COLO829 (cell line): ENCODE results near the gene MAML2.
"Not testable (repeated sequence)": the region's sequence is repeated elsewhere in the genome, so short reads cannot be mapped to it uniquely, and the experiment has no call there.

Source experiments
- DNase-seq: peaks from one replicate; pipeline ENCODE4 v3.0.0; 2012; ENCODE audit warnings: low spot score

The MAML2 gene

DNA sequence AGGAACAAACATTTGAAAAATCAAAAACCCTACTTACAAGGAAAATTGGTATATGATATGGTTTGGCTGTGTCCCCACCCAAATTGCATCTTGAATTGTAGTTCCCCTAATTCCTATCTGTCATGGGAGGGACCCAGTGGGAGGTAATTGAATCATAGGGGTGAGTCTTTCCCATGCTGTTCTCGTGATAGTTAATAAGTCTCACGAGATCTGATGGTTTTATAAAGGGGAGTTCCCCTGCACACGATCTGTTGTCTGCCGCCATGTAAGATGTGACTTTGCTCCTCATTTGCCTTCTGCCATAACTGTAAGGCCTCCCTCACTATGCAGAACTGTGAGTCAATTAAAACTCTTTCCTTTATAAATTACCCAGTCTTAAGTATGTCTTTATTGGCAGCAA is 74.5 kb downstream of the MAML2 start:
- not testable (repeated sequence) for DNase-seq

DNA sequence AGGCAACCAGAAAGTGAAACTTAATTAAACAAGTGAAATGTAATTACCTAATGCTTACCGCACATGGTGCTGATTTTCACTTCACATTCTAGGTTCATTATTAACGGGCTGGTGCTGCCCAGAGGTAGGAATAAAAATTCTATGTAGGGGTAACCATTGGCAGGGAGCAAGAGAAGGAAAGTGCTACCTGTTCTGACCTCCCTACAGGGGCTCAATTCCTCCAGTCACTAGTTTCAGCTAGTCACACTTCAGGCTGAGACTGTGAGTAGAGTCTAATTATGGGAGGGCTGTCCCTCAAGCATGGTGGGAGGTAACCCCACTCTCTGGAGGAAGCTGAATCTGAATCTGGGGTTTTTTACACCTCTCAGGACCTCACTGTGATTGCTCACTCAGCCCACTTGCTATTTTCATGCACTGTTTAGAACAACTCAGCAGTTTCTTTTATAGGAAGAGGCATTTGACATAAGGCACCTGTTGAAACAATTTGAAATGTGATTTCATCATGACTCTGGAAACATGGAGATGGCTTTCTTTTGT is 75.4 kb downstream of the MAML2 start:
- no peak for DNase-seq

DNA sequence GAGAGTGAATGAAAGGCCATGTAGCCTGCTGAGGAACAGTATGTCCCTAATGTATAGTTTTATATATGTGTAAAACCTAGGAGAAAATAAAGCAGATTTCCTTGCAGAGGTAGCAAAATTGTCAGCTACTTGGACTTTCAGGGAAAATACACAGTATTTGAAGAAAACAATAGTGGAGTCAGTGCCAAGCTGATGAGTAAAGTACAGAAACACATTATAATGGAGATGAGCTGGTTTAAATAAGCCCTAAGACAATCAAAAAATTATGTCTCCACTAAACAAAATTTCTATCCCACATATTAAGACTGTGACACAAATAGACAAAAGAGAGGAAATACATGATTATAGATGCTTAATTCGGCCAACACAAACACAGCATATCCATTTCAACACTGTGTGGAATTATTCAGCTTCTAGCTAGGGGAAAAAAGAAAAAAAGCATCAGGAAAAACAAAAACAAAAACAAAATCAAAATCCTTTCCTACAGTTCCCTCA is 75.9 kb downstream of the MAML2 start:
- DNase-seq = no peak

DNA sequence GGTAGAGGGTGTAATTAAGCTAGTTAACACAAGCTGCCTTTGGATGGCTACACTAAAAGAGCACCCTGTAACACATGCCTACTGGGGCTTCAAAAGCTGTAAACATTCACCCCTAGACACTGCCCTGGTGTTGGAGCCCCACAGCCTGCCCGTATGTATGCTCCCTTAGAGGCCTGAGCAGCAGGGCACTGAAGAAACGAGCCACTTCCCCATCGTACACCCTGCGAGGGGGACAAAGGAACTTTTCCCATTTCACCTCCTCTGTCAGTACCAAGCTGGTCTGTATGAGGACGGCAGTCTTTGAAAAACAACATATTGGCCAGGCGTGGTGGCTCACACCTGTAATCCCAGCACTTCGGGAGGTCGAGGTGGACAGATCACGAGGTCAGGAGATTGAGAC is 77.0 kb downstream of the MAML2 start:
- DNase-seq = no peak

DNA sequence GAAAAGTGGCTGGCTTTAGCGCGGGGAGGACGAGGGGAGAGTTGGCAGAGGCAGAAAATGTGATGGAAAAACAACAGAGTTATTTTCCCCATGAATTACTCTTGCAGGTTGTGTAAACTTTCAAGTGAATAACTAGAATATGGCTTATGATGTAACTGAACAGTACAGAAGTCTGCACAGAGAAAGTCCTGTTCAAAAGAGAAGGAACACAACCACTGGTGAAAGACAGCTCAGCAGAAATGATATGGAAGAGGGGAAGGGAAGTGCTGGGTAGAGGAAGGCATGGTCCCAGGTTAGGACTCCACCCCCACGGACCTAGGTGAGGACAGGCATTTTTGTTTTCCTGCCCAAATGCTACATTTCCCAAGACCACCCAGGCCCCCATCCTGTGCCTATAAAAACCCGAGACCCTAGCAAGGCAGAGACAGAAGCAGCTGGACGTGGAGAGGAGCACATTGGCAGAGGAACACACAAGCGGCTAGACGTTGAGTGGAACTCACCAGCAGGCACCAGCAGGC is 77.7 kb downstream of the MAML2 start:
- no peak for DNase-seq

DNA sequence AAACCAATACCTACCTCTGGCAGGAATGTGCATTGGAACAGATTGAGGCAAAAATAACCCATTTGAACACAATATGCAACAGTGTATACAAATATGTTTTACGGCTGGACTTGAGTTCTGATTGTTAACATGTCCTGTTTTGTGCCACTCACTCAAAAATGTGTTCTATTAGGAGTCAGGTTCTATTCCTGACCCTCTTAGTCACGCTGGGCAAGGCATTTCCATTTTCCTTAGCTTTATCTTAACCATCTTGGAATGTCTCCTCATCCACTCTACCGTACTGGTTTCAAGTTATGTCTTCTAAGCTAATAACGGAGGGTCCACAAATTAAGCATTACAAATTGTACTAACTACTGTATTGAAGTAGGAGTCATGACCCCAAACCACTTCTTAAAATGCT is 78.6 kb downstream of the MAML2 start:
- no peak for DNase-seq

DNA sequence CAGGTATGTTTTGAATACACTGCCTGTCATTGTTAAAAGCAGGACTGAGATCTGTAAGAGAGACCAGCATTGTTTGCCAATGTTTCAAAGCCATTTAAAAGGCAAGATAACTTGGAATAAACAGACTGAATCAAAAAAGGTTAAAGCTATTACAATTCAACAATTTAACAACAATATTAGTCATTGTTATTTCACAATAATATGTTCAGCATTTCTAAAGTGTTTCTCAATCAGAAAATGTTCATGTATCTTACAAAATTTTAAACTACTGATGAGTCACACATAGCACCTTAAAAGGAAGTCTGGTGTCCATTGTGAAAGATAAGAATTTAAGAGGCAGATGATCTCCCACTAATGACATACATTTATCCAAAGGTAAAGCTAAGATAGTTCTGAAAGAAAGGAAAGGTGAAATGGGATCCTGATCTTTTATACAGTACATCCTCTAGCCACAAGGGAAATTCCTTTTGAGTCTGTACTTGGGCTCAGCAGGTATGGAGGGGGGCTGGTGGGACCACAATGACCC is 79.7 kb downstream of the MAML2 start:
- DNase-seq = no peak

DNA sequence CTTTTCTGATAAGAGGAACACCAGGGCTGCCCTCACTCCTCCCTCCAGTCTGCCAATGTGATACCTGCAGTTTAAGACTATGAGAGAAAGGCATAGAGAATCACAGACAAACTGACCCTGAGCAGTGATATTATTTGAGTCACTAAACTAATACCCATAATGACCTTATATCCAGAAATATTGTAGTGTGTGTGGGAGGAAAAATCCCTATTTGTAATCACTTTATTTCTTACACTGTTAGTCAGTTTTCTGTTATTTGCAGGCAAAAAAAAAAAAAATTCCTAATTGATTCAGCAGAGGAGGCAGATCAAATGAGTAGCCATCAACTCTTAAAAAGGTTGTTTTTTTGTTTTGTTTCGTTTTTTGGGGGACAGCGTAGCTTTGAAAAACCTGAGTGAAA is 82.5 kb downstream of the MAML2 start:
- DNase-seq = no peak

DNA sequence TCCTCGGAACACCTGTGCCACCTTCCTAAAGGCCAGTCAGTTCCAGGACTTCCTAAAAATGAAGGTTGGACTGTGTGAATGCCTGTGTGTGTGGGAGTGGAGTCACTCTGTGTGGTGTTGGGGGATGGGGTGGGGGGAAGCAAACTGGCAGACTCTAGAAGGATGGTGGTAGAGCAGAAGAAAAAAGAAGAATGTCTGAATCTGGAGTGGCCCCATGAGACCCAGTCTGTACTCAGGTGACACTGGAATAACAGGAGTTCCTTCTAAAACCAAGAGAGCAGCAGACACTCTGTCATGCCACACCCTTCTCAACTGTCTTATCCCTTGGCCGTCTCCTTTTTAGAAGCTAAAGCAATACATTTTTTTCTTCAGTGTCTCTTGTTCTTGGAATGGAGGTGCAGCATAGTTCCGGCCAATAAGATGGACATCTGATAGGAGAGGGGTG is 82.9 kb downstream of the MAML2 start:
- DNase-seq = no peak

DNA sequence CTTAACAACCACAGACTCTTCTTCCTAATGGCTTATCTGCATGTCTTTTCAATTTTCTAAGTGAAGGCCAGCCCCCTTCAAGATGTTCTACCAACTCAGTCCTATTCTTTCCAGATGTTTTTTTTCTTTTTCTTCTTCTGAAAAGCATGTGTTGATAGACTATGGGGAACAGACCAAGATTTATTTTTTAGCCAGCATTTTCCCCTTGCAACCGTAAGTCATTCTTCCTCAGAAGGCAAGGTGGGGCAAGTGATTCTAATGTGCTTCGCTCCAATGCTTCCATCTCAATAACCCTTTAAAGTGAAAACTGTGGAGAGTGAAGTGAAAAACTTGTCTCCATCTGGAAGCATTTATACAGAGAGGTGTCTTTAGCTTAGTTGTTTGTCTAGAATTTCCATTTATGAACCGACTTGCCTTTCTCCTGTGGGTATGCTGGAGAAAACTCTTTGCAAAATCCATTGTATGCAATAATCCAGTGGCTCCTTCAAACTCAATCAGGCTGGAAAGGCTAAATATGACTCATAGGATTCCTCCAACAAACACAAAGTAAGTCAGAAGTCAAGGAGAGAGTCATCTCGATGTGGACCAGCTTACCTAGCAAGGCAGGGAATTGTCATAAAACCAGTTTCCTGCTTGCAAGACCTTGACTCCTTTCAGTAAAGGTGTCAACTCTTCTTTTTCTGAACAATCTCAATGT is 83.7 kb downstream of the MAML2 start:
- DNase-seq = no peak

DNA sequence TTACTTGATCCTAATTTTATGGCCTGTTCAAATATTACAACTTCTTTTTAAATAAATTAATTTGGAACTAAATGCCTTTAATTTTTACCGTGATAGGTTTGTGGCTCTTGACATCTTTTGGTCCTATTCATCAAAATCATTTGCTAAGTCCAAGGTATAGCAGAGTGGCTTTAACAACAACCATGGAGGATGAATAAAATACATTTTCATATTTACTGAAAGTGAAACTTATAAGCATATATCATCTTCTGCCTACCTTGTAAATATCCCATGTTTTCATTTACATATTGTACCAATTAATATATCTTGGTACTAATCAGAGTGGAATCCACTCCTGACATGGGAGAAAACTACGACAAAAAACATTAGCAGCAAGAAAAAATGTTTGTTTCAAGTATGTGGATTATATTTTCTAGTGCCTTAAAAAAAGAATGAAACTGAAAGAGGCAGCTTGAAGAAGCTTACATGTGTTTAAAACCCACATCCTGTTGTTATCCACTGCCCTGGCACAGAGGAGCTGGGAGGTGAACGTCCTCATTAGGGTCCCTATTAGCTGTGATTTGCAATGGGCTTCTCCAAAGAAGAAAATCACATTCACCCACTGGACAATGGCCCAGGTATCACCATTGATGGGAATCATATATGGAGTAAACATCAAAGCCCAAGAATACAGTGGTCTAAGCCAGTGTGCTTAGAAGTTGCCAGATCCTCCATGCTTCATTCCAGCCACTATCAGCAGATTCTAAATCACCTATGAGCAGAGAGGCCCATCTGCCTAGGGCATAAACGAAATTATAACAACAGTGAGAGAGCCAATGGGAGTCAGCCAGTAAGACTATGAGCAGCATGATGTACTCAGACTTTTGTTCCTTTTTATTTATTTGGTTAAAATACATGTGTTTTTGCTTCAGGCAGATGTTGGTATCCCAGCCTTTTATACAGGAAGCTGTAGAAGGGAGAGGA is 84.7 kb downstream of the MAML2 start:
- DNase-seq = no peak

DNA sequence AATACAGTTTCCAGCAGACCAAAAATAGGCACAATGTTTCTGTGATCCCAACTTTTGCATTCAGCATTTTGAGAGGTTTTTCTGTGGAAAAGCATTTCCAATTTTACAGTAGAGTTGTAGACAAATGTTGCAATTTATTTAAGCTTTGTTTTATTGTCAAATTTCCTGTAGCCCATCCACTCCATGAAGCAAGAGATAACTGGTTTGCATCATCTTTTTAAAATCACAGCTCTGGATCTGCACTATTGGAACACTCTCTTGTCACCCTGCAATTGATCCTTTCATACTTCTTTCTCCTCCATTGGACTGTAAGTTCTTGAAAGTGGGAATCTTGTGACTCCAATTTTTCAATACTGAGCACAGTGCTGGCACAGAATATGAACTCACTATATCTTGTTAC is 86.0 kb downstream of the MAML2 start:
- DNase-seq = no peak

DNA sequence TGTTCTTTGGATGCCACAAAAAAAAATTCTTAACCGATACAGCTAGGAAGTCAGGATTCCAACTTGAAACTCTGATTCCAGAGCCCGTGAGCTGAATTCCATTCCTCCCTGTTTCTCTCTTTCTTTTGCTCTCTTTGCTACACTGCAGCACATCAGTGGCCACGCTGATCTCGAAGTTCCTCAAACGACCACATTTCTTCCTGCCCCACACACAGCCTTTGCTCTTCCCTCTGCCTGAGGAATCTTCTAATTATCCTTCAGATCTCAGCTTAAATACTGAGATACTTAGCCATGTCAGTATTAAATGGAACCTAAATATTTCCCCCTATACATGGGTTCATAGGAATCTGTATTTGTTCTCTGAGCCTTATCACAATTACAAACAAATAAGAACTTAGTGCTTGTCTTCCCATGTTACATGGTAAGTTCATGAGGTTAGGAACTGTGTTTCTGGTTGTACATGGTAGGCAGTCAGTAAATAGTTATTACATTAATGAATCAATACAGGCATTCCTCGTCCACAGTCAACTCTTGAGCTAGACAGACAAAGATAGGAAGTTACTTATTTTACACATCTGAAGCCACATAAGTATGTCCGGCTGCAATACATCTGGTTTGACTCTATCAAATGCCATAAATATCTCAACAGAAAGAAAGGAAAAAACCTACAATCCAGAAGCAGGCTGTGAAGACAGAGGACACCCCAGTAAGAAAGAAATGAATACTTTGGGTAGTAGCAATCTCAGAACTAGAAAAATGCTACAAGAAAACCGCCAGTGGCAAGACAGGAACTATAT is 86.6 kb downstream of the MAML2 start:
- no peak for DNase-seq

DNA sequence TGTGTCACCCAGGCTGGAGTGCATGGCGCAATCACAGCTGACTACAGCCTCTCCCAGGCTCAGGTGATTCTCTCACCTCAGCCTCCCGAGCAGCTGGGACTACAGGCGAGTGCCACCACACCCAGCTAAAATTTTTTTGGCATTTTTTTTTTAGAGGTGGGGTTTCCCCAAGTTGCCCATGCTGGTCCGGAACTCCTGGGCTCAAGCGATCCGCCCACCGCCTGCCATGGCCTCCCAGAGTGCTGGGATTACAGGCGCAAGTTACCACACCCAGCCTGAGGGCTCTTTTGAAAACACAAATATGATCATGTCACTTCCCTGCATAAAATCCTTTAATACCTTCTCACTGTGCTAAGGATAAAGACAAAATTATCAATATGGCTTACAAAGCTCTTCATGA is 88.1 kb downstream of the MAML2 start:
- DNase-seq = no peak

DNA sequence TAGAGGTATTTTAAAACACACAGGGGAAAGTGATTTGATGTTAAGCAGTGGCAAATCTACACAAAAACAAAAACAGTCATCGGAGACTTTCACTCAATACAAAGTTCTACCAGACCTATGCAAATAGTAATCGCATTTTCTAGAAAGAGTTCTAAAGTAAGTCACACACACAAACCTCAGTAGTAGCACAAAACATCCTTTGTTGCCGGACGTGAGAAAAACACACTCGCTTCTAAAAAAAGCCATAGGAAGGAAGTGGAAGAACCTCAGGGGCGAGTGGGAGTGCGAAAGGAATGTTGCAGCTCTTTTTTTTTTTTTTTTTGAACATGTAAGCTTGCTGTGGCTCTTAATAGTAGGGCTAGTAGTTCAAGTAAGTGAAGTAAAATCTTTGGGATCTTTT is 88.9 kb downstream of the MAML2 start:
- DNase-seq = peak; percentile 74

DNA sequence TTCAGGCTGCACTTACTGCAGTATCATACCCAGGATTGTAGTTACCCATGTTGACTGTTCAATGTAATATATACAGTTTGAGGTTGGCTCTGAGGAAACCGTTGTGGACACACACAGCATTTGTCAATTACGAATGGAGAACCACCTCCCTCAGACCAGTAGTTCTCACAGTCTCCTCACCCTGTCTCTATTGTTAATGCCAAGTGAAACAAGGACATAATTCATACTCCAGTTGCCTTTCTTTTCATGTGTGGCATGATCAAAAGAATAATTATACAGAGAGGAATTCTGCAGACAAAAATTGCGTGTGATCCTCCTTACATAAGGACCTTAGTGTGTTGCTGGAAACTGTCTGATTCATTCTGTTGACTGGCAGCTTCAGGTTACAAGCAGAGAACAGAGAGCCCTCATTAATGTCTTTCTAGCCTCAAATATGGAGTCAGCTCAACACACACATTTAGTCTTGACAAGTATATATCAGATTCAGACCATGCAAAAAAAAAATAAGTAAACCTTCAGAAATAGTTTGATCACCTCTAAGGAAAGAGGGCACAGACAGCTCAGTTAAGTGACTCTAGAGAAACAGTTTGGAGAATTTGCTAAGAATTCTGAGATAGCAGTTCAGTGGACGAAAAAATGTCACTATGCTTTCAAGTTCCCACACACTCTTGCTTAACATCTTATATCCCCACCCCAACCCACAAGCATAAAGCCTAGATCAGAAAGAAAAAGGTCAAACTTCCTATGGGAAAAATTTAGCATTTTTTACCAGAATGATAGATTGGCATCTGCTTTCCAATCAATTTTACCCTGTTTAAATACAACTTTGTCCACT is 96.1 kb downstream of the MAML2 start:
- DNase-seq = peak; percentile 87

DNA sequence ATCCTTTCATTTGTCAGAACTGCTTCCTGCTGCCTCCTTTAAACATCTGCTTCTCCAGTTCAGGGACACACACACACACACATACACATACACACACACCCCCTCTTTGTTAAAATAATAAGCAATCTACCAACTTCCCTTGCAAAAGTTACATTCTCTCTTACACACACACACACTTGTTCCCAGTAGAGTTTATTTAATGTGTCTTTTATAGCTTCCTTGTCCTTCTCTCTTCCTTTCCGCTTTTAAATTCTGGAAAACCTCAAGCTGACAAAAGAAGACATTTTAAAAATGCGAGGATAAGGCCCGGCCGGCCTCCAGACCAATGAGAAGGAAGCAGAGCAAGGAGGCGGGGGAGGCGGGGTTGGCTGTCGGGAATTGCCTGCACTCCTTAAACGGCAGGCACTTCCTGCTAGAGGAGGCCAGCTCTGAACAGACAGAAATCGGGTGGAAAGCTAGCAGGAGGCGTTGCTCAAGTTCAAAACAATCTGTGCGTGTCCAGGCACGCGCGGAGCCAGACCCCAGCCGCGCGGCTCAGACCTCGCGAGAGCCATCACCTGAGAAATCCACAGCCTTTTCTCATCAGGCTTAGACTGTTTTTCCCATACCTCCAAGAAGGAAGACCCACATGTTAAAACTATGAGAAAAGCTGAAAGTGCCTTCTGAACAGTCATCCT is 99.9 kb downstream of the MAML2 start:
- DNase-seq = peak; percentile 86

DNA sequence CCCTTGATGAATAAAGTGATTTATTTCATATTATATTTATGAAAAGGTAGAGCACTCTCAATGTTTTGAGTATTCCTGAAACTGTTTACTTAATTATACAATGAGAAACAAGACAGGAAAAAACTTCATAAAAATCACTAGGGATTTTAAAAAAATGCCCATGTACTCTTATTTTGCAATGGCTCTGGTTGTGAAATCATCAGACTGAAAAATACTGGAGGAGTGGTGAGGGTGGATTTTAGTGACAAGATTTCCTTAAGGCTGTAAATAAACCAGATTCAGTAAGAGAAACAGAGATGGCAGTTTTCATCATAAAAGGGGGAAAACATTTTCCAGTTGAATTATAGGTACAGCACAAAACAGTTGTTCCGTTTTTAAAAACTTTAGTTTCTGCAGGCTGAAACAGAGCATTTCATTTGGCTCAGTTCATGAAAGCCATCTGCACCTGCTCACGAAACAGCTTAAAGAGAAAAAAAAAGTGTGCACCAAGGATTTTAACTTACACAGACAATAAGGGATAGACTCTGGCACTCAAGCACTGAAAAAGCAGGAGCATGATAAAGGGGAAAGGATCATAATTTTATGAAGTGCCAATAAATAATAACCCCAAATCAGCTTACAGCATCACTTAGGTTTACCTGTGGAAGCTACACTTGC is 100.7 kb downstream of the MAML2 start:
- no peak for DNase-seq

DNA sequence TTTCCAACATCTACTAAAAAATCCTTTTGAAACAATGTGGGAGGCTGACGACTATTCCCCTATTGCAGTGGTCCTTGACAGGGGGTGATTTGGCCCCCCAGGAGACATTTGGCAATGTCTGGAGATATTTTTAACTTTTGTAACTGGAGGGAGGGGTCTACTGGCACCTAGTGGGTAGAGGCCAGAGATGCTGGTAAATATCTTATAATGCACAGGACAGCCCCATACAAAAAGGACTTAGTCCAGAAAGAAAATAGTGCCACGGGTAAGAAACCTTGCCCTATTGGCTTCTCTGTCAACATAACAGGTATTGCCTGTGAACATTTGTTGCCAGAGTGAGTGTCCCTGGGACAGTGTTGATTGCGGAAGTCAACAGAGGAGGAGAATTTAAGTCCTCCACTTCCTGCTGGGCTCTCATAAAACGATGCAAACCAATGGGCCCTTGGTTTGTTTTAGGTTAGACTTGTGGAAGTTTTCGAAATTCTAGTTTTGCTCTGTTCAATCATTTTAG is 101.6 kb downstream of the MAML2 start:
- DNase-seq = no peak
